GM19397 (cell line): ENCODE data around the gene CBFB.
A peak's percentile ranks its signal among the peaks of the same experiment; 100 is the strongest.

Experiments used
- ATAC-seq: cut with Tn5 transposase; IDR thresholded peaks from one replicate; pipeline ENCODE4 v1.9.1; 2021; ENCODE audit warnings: mild to moderate bottlenecking, moderate library complexity; ENCODE audit not compliant: unreplicated experiment

Gene CBFB

GRCh38 chr16:67091906-67092566 is 63.1 kb downstream of the CBFB start:
- no peak for ATAC-seq

GRCh38 chr16:67093098-67093726 is 64.3 kb downstream of the CBFB start:
- ATAC-seq: no peak

GRCh38 chr16:67098599-67098998 is 69.7 kb downstream of the CBFB start:
- ATAC-seq: no peak

DNA sequence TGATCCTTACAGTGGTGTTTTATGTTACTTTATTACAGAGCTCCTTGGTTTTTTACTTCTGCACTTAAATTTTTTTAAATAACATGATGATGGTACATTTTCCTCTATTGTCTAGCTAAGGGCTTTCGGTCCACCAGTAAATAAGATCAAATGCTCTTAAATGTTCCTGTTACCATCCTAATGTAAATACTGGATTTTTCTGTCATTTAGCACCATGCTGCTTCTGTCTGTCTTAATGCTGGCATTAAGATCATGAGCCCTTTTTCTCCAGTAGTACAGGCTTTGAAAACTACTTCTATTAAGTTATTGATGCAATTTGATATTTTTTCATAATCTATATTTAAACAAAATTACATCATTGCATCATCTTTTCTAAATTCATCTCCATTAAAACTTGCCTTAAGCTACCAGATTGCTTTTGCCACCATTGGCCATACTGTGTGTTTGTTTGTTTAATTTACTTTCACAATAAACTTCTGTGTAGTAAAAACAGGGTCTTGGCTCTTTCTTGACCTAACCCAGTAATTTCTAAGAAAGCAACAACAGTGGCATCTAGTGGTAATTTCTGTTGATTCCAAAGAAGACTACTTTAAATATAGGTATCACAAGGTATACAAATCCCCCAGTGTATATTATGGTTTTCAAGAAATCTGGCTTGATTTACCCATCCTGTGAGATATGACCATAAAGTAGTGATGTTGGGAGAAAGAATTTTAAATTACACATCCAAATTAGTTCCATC is 71.8 kb downstream of the CBFB start:
- no peak for ATAC-seq

DNA sequence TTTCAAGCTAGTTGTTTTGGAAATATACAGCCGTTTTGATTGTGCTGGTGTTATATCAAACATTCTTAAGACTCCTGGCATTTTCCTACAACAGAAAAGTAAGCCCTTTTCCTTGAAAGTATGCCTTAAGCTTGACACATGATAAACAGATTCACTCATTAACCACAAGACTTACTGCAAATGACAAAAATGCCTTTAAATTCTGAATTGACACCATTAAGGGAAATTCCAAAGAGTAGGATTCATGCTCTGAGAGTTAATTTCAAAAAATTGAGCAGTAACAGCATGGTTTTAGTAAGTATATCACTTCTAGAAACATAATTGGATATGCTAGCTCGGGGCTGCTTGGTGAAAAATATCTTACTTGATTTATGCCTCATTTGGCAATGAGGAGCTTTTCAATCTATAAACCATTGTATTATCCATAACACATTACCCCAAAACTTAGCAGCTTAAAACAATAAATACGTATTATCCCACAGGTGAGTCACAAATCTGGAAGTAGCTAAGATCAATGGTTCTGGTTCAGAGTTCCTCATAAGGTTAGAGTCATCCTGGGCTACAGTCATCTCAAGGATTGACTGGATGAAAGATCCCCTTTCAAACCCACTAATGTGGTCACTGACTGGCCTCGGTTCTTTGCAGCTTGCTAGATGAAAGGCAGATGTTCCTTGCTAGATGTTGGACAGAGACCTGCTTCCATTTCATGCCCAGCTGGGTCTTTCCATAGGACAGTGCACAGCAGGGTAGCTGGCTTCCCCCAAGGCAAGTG is 72.5 kb downstream of the CBFB start:
- no peak for ATAC-seq

- no peak for ATAC-seq
These were observed 75.1 kb downstream of the CBFB start for GRCh38 chr16:67104061-67104460.

GRCh38 chr16:67104845-67105244 is 75.9 kb downstream of the CBFB start:
- ATAC-seq: no peak

DNA sequence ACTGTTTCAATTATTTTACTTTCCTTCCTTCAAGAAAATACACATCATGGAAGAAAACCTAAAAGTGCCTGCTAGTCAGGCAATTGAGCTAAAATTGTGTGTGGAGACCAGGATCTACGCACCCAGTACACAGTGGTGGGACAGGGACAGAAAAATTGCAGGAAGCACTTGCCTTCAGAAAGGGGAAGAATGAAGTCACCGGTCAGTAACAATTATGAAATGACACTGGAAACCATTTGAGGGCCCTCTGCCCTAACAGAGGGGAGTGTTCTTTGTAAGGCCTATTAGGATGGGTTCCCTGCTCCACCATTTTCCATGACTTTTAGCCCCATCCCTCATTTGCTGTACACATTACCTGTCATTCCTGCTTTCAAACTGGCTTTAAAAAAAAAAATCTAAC is 76.3 kb downstream of the CBFB start:
- ATAC-seq: no peak

GRCh38 chr16:67105881-67106280 is 76.9 kb downstream of the CBFB start:
- ATAC-seq: no peak

DNA sequence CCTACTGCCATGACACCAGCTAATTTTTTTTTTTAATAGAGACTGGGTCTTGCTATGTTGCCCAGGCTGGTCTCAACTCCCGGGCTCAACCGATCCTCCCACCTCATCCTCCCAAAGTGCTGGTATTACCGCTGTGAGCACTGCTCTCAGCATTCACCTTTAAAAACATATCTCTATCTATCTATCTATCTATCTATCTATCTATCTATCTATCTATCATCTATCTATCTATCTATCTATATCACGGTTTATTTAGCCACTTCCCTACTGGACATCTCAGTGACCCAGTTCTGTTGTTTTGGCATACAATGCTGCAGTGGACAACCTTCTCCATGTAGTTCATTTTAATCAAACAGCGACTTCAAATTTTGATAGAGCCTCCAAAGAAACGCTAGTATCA is 79.5 kb downstream of the CBFB start:
- no peak for ATAC-seq

DNA sequence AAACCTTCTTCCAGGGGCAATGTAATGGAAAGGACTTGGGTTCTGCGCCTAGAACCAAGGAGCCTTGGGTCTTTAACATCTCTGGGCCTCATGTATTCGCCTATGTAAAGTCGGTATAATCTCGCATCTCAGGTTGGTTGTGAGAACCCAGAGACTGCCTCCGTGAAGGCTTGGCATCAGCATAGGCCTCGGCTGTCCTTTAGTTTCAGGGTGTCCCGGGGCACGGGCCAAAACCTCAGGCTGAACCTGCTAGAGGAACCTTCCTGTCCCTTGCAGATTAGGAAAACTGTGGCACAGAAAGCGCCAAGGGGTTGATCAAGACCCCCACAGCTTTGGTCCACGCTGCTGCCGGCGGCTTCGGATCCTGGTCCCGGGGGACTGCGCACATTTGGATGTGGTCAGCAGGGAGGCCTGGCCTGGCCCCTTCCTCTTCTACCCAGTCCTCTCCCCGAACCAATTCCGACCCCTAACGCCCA is 80.0 kb downstream of the CBFB start:
- ATAC-seq: no peak

DNA sequence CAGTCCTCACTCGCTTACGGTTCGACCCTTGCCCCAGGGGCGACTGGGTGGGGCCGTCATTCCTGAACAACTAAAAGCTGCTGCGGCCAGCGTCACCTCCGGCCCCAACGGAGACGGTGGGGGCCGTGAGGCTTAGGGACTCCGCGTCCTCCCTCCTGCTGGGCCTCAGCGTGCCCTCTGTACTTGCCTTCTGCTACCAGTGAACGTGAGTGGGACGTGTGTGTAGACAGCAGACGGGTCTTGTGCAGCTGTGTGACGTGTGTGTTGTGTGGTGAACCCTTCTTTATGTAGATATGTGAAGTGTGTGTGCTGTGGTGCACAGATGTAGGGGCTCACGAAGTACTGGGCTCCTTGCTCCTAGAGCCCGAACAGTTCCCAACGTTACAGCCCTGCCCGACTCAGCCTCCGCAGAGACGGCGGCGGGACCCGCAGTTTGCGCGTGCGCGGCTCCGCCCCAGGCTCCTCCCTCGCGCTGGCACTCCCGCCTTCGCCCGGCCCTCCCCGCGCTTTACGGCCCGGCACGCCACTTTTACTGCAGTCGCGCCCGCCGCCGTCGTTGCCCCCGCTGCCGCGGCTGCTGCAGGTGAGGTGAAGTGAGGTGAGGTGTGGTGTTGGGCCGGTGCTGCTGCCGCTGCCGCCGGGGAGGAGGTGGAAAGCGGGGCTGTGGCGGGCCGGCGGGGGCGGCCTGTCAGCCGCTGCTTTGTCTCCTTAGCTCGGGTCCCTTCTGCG is 80.6 kb downstream of the CBFB start, which contains the start of gene PHAF1:
Gene PHAF1 (plus strand): TSS at position 535 of the 729 bp plus-strand sequence. CDS start 235 bp downstream, outside the sequence.
- peak; percentile 84 for ATAC-seq

GRCh38 chr16:67111951-67112444 is 83.0 kb downstream of the CBFB start:
- ATAC-seq: no peak

DNA sequence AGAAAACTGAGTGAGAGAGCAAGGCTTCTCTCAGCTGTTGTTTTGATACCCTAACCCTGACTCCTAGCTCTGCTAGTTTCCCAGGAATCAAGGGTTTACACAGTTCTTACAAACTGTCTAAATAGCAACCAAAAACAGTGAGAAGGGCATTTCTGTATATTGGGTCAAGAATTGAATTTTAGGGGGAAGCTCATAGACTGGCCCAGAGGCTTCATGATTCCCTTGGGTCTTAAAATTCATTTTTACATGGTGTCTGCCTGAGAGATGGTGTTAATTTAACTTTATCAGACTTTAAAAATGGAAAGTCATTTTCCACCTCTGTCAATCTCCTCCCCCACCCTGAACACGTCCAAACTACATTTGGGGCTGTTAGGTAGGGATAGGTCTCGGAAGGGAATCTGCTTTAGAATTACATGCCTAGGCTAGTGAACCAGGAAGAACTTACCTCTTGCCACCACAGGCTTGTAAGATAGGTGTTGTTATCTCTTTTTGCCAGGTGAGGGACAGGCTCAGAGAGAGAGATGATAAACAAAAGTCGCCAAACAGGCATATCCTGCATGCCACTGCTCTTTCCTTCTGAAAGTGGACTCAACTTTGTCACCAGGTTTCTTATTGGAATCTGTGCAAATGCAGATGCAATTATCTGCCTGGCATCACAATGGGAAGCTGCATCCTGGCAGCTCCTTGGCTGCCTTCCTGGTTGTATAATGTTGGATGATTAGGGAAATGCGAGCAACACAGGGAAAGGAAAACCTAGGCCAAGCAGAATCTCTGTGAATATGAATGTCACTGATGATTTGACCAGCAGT is 83.8 kb downstream of the CBFB start:
- no peak for ATAC-seq

DNA sequence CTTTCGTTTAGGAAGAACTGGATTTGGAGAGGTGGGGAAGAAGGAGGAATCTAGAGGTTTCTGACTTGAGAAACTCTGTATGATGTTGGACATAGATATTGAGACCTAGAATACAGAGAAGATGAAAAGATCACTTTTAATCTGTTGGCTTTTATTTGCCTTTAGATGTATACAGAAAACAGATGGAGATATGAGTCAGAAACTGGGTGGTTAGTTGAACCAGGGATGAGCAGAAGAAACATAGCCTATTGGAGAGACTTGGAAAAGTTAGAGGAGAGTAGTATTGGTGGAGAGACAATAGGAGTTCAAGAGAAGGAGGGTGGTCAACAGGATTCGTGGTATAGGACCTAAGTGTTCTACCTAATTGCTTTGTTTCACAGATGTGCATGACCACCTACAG is 85.8 kb downstream of the CBFB start:
- ATAC-seq: no peak

GRCh38 chr16:67115639-67116038 is 86.7 kb downstream of the CBFB start:
- ATAC-seq: no peak

GRCh38 chr16:67116388-67117311 is 87.7 kb downstream of the CBFB start:
- no peak for ATAC-seq

GRCh38 chr16:67117716-67118115 is 88.8 kb downstream of the CBFB start:
- ATAC-seq: no peak
